HepG2 (cell line): ENCODE data around the gene MICB. TPM values are rescaled to one million over a fixed set of nuclear protein-coding genes. Genes with fewer than 3 reads are reported as not detected.

Source experiments
- ATAD3A ChIP-seq: sonication (generic); formaldehyde crosslinking; IDR thresholded peaks from 2 replicates; pipeline ENCODE4 v1.4.0; 2020; ENCODE audit warnings: missing genetic modification reagents
- BRD4 ChIP-seq: sonication (generic); formaldehyde crosslinking; IDR thresholded peaks from 2 replicates; pipeline ENCODE4 v1.4.0; 2020; ENCODE audit warnings: missing genetic modification reagents
- CAMTA2 ChIP-seq: sonication (generic); formaldehyde crosslinking; IDR thresholded peaks from 2 replicates; pipeline ENCODE4 v1.4.0; 2020; ENCODE audit warnings: mild to moderate bottlenecking, missing genetic modification reagents, borderline replicate concordance
- CSRNP1 ChIP-seq: sonication (generic); formaldehyde crosslinking; IDR thresholded peaks from 2 replicates; pipeline ENCODE4 v1.8.1; 2023; ENCODE audit warnings: mild to moderate bottlenecking, missing genetic modification reagents
- HMG20B ChIP-seq: conservative IDR thresholded peaks from 2 replicates; pipeline ENCODE4 v1.6.1; 2016; ENCODE audit warnings: missing genetic modification reagents, missing compliant biosample characterization
- KDM5B ChIP-seq: sonication (generic); formaldehyde crosslinking; IDR thresholded peaks from 2 replicates; pipeline ENCODE4 v1.4.0; 2020; ENCODE audit warnings: missing genetic modification reagents, mild to moderate bottlenecking, borderline replicate concordance
- KDM6A ChIP-seq: IDR thresholded peaks from 2 replicates; pipeline ENCODE4 v1.6.1; 2016; ENCODE audit warnings: low read depth
- KLF15 ChIP-seq: sonication (generic); formaldehyde crosslinking; IDR thresholded peaks from 2 replicates; pipeline ENCODE4 v1.8.1; 2023; ENCODE audit warnings: borderline replicate concordance, mild to moderate bottlenecking, inconsistent platforms, missing genetic modification reagents, mixed read lengths
- MIER3 ChIP-seq: IDR thresholded peaks from 2 replicates; pipeline ENCODE4 v1.6.1; 2016; ENCODE audit warnings: missing compliant biosample characterization, borderline replicate concordance
- SNAPC5 ChIP-seq: sonication (generic); formaldehyde crosslinking; IDR thresholded peaks from 2 replicates; pipeline ENCODE4 v1.8.1; 2023; ENCODE audit warnings: mild to moderate bottlenecking, missing genetic modification reagents, borderline replicate concordance
- TBL1XR1 ChIP-seq: fragments of 150-350 bp; IDR thresholded peaks from 2 replicates; pipeline ENCODE4 v1.6.1; 2014; ENCODE audit warnings: borderline replicate concordance, low read length; ENCODE audit not compliant: partially characterized antibody
- ZBTB8A ChIP-seq: sonication (generic); formaldehyde crosslinking; IDR thresholded peaks from 2 replicates; pipeline ENCODE4 v1.4.0; 2020; ENCODE audit warnings: mild to moderate bottlenecking, low read depth, missing genetic modification reagents, borderline replicate concordance
- ZNF136 ChIP-seq: sonication (generic); formaldehyde crosslinking; IDR thresholded peaks from 2 replicates; pipeline ENCODE4 v1.8.1; 2022; ENCODE audit warnings: low read depth, mild to moderate bottlenecking, moderate library complexity, missing genetic modification reagents
- ZNF234 ChIP-seq: sonication (generic); formaldehyde crosslinking; conservative IDR thresholded peaks from 2 replicates; pipeline ENCODE4 v1.5.1; 2020; ENCODE audit warnings: mild to moderate bottlenecking, missing genetic modification reagents
- ZNF33B ChIP-seq: sonication (generic); formaldehyde crosslinking; IDR thresholded peaks from 2 replicates; pipeline ENCODE4 v1.5.1; 2020; ENCODE audit warnings: mild to moderate bottlenecking, missing genetic modification reagents
- ZNF607 ChIP-seq: sonication (generic); formaldehyde crosslinking; IDR thresholded peaks from 2 replicates; pipeline ENCODE4 v1.5.1; 2020; ENCODE audit warnings: missing genetic modification reagents, mild to moderate bottlenecking, borderline replicate concordance
- ZNF639 ChIP-seq: conservative IDR thresholded peaks from 2 replicates; pipeline ENCODE4 v1.6.1; 2018; ENCODE audit warnings: missing genetic modification reagents
- ZNF652 ChIP-seq: IDR thresholded peaks from 2 replicates; pipeline ENCODE4 v1.6.1; 2016; ENCODE audit warnings: low read depth, borderline replicate concordance
- ZNF672 ChIP-seq: sonication (generic); formaldehyde crosslinking; IDR thresholded peaks from 2 replicates; pipeline ENCODE4 v1.8.1; 2022; ENCODE audit warnings: missing genetic modification reagents
- ZNF800 ChIP-seq: sonication (generic); formaldehyde crosslinking; IDR thresholded peaks from 2 replicates; pipeline ENCODE4 v1.4.0; 2020; ENCODE audit warnings: missing genetic modification reagents
- ZNF816 ChIP-seq: sonication (generic); formaldehyde crosslinking; IDR thresholded peaks from 2 replicates; pipeline ENCODE4 v1.8.0; 2022; ENCODE audit warnings: missing genetic modification reagents, mild to moderate bottlenecking, borderline replicate concordance
- ZSCAN5A ChIP-seq: sonication (generic); formaldehyde crosslinking; IDR thresholded peaks from 2 replicates; pipeline ENCODE4 v1.8.0; 2022; ENCODE audit warnings: mild to moderate bottlenecking, missing genetic modification reagents, borderline replicate concordance
- polyA plus RNA-seq, 8 experiments: library from polyadenylated mRNA; depleted of rRNA in 3 of 8; stranded (reverse) in 7 of 8; unstranded in 1 of 8; fragments of >200 nt; fragmentation: Illumina TruSeq in 4 of 8; extraction: Trizol in 4 of 8; gene quantifications; 2 replicates each; pipeline versions ENCODE4 v1.2.1 to v1.2.3, GENCODE V29; 2011 to 2016; ENCODE audit warnings: low read depth in 4 of 8, missing spikeins in 1 of 8, mixed read lengths in 1 of 8; ENCODE audit not compliant: insufficient read depth in 1 of 8
- total RNA-seq, 5 experiments: library from RNA; depleted of rRNA; stranded (reverse); fragments of >200 nt; fragmentation: Illumina TruSeq; extraction: Trizol; gene quantifications; 2 replicates each; pipeline ENCODE4 v1.2.3, GENCODE V29; 2016; ENCODE audit warnings: low read depth in 1 of 5

MICB gene
- total and polyA plus RNA-seq, 2 of the 13 experiments (the other 11 are each of a cell fraction or from before 2014, with no cell fraction given) = 12.5 to 12.8 TPM

- TF ChIP-seq TBL1XR1 (no peak), ZNF33B (CRISPR knock-in tag) (no peak), ZNF234 (CRISPR knock-in tag) (no peak), HMG20B (0 out of 2 replicates have a peak, but pooled peaks have one; percentile 44), BRD4 (no peak), ZNF639 (no peak), MIER3 (no peak), KLF15 (CRISPR knock-in tag) (no peak), ATAD3A (CRISPR knock-in tag) (no peak), KDM5B (peak; percentile 35; the same call in 1 of the 2 replicates), ZNF607 (CRISPR knock-in tag) (no peak), CAMTA2 (CRISPR knock-in tag) (no peak), ZNF652 (CRISPR knock-in tag) (no peak), ZNF800 (CRISPR knock-in tag) (peak; percentile 90), KDM6A (CRISPR knock-in tag) (no peak), ZBTB8A (CRISPR knock-in tag) (no peak), ZNF816 (no peak), ZNF136 (CRISPR knock-in tag) (no peak), CSRNP1 (CRISPR knock-in tag) (no peak; the same call in 1 of the 2 replicates), ZSCAN5A (CRISPR knock-in tag) (no peak), SNAPC5 (CRISPR knock-in tag) (no peak), ZNF672 (no peak)
Measured at GRCh38 chr6:31493875-31494694, 3.9 kb upstream of the MICB start (continued).
